K562 (cell line): ENCODE measurements around the gene VGLL3.
A peak's percentile ranks its signal among the peaks of the same experiment; 100 is the strongest.

Source experiments
- CTCF ChIP-seq, 3 experiments: IDR thresholded peaks in 2 of 3; conservative IDR thresholded peaks in 1 of 3; 2 replicates each; pipeline ENCODE4 v1.5.1; 2011 to 2012; ENCODE audit warnings: low read length in 3 of 3, mild to moderate bottlenecking in 3 of 3, control low read depth in 2 of 3, improper control_type of control experiment in 1 of 3, inconsistent platforms in 1 of 3, low read depth in 1 of 3, mixed read lengths in 1 of 3, moderate library complexity in 1 of 3; ENCODE audit not compliant: insufficient read depth in 2 of 3
- DPF2 ChIP-seq: fragments of 450-650 bp; IDR thresholded peaks from 2 replicates; pipeline ENCODE4 v1.6.1; 2016
- HBP1 ChIP-seq: fragments of 450-650 bp; formaldehyde crosslinking; IDR thresholded peaks from 2 replicates; pipeline ENCODE4 v1.4.0; 2022; ENCODE audit warnings: missing genetic modification characterization
- HDGF ChIP-seq: fragments of 450-650 bp; IDR thresholded peaks from 2 replicates; pipeline ENCODE4 v1.6.1; 2016
- KLF6 ChIP-seq: fragments of 250-450 bp; sonication (Bioruptor Pico); IDR thresholded peaks from 2 replicates; pipeline ENCODE4 v1.4.0; 2020; ENCODE audit warnings: mild to moderate bottlenecking, moderate library complexity, borderline replicate concordance
- LEF1 ChIP-seq: fragments of 450-650 bp; IDR thresholded peaks from 2 replicates; pipeline ENCODE4 v1.6.1; 2016; ENCODE audit warnings: mild to moderate bottlenecking
- MAFK ChIP-seq: IDR thresholded peaks from 2 replicates; pipeline ENCODE4 v1.6.1; 2011; ENCODE audit warnings: low read length, improper control_type of control experiment
- POLR2AphosphoS5 ChIP-seq: IDR thresholded peaks from 2 replicates; pipeline ENCODE4 v1.6.1; 2011; ENCODE audit warnings: mild to moderate bottlenecking, low read depth, low read length, moderate library complexity; ENCODE audit not compliant: control insufficient read depth, insufficient read depth
- SMAD4 ChIP-seq: fragments of 250-450 bp; sonication (Bioruptor Pico); conservative IDR thresholded peaks from 2 replicates; pipeline ENCODE4 v1.8.0; 2021; ENCODE audit warnings: inconsistent platforms, mild to moderate bottlenecking, moderate library complexity
- SMC3 ChIP-seq: conservative IDR thresholded peaks from 2 replicates; pipeline ENCODE4 v1.6.1; 2011; ENCODE audit warnings: low read depth, low read length, improper control_type of control experiment; ENCODE audit not compliant: insufficient read depth
- SP1 ChIP-seq: sonication (generic); formaldehyde crosslinking; IDR thresholded peaks from 2 replicates; pipeline ENCODE4 v1.8.1; 2022; ENCODE audit warnings: mild to moderate bottlenecking, missing genetic modification reagents

GRCh38 chr3:87006844-87007439 lies 16.0 kb upstream of the VGLL3 start:
- TF ChIP-seq HDGF (no peak), SMC3 (no peak), DPF2 (no peak), POLR2AphosphoS5 (no peak), MAFK (no peak), SP1 (no peak), SMAD4 (CRISPR knock-in tag) (no peak), CTCF (IDR thresholded peaks at IDR 0.05 in 2 of 3, conservative IDR thresholded peaks at IDR 0.05 in 1 of 3; ENCODE audit: insufficient read depth in 2 of 3, low read depth in 1 of 3, low read length in 3 of 3) (peak in 1 of 3 experiments; percentile 27; a peak in 2 of 6 replicates), LEF1 (no peak), HBP1 (CRISPR knock-in tag) (no peak), KLF6 (CRISPR knock-in tag) (no peak)
